GM18508 (cell line): Measurements from ENCODE around the gene UBR3.
"Not testable (repeated sequence)": the region's sequence is repeated elsewhere in the genome, so short reads cannot be mapped to it uniquely, and the experiment has no call there.

Source experiments
- ATAC-seq: cut with Tn5 transposase; IDR thresholded peaks from one replicate; pipeline ENCODE4 v1.9.1; 2021; ENCODE audit warnings: moderate number of reproducible peaks; ENCODE audit not compliant: insufficient read depth, unreplicated experiment

UBR3 gene

DNA sequence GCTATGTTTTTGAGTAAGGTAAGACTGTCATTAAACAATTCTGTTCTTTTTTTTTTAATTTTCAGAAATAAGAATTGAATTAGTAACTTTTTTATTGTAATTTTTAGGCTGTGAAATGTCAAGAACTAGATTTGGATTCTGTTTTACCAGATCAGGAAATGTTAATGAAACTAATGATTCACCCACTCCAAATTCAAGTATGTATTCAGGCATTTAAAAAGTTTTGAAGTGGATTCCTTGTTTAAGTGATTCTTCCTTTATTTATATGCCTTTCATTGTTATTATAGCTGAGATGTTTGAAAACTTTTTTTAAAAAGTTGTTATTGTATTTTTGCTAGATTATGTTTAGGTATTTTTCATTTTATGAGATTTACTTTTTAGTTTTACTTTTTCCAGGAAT, 96.7 kb downstream of the UBR3 start:
- no peak for ATAC-seq

DNA sequence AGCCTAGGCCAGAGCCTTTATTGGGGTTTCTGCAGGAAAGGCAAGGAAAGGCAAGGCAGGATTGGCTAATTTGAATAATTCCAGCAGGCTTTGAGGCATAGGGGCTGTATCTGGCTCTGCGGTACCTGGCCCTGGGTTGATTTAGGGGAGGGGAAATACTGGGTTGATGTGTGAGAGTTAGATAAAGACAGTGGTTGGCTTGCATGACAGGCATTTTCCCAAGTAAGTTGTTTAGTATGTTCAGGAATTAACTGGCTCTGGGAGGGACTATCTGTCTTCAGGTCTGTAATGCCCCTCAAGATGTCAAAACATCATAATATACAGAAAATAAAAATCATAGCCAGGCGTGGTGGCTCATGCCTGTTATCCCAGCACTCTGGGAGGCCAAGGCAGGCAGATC, 98.7 kb downstream of the UBR3 start:
- no peak for ATAC-seq

DNA sequence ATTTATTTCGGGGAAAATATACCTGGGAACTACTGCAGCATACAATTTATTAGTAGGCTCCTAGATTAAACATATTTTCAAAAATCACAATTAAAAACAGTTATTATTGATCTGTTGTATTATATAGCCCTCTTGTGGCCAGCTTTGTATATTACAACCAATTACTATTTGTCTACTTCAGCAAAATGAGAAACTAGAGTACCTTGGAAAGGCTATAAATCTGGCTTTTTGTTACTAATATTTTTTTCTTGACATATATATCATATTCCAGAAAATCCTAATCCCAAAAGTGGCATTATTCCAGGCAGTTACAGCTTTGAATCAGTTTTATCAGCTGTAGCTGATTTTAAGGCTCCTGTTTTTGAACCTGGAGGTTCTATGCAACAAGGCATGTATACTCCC, 101.2 kb downstream of the UBR3 start:
- ATAC-seq = no peak

DNA sequence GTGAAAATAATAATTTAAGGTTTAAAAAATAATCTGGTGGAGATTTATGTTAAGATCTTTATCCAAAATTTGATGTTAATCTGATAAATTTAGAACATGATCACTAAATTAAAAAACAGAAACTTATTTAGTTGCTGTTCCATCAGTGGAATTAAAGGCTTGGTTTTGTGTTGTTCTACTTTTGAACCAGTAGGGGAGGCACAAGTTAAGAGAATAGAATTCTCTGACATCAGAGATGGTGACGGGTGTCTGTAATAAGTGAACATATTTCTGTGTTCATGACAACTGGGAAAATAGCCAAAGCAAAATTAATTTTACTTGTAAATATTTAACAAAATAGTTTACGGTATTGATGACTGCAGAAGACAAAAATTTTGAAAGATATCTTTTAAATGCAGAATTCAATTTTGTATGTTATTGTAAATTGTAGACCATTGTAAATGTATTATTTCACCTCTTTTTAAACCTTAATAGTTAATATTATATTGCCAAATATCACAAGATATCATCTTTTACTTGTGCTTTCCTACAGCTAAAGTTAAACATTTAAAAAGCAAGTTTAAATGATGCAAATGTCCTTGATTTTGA, 106.0 kb downstream of the UBR3 start:
- no peak for ATAC-seq

DNA sequence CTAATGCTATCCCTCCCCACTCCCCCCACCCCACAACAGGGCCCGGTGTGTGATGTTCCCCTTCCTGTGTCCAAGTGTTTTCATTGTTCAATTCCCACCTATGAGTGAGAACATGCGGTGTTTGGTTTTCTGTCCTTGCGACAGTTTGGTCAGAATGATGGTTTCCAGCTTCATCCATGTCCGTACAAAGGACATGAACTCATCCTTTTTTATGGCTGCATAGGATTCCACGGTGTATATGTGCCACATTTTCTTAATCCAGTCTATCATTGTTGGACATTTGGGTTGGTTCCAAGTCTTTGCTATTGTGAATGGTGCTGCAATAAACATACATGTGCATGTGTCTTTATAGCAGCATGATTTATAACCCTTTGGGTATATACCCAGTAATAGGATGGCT, 109.4 kb downstream of the UBR3 start:
- ATAC-seq = not testable (repeated sequence)

DNA sequence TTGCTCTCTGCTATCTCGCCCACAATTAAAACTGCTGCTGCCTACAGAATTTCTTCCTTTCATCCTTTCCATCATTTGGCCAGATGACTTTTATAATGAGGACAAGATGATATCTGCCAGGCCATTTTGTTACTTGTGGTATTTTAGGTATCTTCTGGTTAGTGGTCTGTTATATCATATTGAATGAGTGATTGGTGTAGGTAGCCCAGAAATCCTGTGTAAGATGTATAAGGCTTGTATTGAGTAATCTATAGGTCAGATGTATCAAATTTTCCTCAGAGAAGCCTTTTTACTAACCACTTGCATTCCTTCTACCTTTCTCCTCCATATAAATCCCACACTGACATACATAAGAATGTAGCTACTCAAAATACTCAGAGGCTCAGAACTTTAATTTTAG, 118.3 kb downstream of the UBR3 start:
- ATAC-seq = no peak

DNA sequence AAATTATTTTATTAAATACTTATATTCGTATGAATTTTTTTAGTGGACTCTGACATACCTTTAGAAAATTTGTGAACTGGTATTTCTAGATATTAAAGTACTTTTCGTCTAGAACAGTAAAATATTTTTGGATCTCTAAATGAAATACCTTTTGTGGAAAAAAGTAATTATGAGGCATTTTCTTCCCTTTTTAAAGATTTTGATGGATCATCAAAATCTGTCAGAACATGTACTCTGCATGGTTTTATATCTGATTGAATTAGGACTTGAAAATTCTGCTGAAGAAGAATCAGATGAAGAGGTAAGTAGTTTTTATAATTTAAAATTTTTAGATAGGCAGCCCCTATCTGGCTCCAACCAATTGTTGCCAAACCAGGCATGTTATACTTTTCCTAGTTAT, 118.8 kb downstream of the UBR3 start:
- no peak for ATAC-seq

DNA sequence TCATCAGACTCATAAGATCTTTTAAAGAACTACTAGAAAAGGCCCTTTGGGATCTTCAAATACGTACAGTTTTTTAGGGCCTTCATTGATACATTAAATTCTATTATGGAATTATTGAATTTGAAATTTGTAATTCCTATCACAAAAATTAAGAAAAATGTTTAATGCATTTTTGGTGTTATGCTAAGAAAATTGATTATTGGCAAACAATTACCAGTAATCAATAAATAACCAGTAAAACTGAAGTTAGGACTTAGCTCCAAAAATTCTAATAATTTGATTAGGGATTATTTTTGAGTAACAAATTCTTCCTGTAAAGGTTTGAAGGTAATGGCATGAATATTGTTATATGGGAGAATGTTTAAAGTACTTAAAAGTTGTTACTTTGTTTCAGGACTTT, 119.3 kb downstream of the UBR3 start:
- ATAC-seq = no peak

DNA sequence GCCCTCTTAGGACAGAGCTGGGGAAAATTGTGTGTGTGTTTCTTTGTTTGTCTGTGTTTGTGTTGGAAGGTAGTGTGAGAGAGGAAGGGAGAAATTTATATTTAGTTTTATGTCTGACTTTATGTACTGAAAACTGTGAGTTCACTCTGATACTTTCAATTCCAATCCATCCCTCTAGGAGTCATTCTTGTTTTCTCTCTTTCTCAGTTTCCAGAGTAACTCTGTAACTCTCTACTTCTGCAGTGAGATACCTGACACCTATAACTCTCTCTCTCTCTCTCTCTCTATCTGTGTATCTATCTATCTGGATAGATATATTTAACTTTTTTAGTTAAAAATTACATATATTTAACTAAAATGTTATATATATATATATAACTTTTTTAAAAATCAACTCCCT, 128.7 kb downstream of the UBR3 start:
- no peak for ATAC-seq

DNA sequence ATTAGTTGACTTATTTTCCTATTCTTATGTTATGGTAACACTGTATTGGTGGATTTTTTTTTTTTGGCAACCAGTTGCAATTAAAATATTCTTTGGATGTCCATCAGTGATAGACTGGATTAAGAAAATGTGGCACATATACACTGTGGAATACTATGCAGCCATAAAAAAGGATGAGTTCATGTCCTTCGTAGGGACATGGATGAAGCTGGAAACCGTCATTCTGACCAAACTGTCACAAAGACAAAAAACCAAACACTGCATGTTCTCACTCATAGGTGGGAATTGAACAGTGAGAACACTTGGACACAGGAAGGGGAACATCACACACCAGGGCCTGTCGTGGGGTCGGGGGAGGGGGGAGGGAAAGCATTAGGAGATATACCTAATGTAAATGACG, 130.0 kb downstream of the UBR3 start:
- not testable (repeated sequence) for ATAC-seq

DNA sequence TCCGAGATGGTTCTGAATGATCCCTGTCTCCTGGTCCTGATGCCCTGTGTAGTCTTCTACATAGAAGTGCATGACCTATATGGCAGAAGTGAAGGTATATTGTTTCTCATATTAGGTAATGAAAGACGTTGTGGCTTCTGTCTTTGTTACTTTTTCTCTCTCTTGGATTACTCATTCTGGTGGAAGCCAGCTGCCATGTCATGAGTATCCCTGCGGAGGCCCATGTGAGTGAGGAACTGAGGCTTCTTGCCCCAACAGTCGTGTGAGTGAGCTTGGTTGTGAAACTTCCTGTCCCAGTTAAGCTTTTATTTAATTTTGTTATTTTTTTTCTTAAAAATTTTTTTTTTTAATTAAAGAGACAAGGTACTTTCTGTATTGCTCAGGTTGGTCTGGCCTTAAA, 134.7 kb downstream of the UBR3 start:
- no peak for ATAC-seq

DNA sequence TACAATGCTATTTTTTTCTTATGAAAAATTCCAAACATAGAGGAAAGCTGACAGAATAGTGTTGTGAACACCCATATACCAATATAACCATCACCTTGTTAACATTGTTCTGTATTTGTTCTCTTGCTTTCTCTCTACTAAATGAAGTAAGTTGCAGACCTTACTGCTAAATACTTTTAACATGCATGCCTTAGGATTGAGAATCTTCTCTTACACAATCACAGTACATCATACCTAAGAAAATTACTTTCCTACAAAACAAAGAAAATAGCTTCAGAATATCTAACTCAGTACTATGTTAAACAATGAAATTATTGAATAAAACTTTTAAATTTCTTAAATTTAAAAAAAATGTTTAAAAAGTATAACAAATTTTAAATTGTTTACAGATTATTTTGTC, 136.5 kb downstream of the UBR3 start:
- no peak for ATAC-seq

DNA sequence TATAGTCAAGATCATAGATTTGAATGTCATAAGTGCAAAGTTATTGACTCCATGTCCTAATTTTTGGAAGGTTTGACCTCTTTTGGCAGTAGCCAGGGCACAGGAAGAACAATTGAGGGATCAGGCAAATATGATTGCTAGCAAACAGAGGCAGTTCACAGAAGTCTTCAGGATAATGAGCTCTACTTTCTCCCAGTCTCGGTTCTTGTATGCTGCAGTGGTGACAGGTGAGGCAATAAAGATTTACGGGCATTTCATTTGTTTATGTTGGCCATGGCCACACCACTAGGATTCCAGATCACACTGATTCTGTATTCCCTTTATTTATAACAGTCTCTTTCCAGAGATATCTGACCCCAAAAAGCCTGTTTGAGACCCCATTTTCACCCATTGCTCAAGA, 137.5 kb downstream of the UBR3 start:
- no peak for ATAC-seq

DNA sequence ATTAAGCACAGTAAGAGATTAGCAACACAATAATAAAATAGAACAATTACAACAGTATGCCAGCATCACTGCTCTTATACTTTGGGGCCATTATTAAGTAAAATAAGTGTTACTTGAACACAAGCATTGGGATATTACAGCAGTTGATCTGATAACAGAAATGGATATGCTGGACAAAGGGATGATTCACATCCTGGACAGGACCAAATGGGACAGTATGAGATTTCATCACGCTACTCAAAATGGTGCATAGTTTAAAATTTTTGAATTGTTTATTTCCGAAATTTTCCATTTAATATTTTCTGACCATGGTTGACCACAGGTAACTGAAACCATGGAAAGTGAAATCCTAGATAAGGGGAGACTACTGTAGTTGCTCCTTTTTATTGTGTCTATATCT, 138.2 kb downstream of the UBR3 start:
- ATAC-seq = no peak

DNA sequence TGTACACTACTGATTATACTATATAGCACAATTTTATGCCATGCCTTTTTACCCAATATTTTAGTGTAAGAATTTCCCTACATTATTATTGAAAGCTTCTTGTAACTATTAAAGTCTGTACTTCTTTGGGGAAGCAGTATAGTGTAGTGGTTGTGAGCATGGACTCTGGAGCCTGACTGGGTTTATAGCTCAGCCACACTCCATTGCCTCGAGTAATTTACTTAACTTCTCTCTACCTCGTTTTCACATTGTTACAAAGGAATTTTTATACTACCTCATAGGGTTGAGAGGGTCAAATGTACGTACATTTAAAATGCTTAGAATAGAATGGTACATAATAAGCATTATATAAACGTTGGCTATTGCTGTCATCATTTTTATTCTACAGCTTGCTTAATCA, 139.2 kb downstream of the UBR3 start:
- ATAC-seq = no peak

DNA sequence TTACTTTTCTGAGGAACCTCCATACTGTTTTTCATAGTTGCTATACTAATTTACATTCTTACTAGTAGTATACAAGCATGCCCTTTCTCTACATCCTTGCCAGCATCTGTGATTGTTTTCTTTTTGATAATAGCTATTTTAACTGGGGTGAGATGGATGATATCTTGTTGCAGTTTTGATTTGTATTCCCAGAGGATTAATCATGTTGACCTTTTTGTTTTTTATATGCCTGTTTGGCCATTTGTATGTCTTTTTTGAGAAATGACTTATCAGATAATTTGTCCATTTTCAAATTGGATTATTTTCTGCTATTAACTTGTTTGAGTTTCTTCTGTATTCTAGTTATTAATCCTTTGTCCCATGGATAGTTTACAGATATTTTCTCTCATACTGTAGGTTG, 141.5 kb downstream of the UBR3 start:
- no peak for ATAC-seq

DNA sequence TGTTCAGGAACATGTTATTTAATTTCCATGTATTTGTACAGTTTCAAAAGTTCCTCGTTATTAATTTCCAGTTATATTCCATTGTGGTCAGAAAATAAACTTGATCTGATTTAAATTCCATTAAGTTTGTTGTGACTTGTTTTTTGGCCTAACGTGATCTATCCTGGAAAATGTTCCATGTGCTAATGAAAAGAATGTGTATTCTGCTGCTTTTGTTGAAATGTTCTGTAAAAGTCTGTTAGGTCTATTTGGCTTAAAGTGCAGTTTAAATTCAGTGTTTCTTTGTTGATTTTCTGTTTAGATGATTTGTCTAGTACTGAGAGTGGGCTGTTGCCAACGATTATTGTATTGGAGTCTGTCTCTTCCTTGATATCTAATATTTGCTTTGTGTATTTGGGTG, 148.0 kb downstream of the UBR3 start:
- ATAC-seq = no peak

DNA sequence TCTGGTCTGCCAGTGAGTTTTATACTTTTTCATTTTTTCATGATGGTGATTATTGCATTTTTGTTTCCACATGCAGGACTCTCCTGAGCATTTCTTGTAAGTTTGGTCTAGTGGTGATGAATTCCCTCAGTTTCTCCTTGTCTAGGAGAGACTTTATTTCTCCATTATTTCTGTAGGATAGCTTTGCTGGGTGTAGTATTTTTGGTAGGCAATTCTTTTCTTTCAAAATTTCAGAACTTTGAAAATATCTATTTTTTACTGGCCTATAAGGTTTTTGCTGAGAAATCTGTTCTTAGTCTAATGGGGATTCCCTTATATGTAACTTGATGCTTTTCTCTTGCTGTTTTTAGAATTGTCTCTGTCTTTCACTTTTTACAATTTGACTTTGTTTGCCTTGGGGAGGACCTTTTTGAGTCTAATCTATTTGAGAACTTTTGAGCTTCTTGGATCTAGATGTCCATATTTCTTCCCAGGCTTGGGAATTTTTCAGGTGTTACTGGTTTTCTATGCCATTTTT, 149.1 kb downstream of the UBR3 start:
- no peak for ATAC-seq

DNA sequence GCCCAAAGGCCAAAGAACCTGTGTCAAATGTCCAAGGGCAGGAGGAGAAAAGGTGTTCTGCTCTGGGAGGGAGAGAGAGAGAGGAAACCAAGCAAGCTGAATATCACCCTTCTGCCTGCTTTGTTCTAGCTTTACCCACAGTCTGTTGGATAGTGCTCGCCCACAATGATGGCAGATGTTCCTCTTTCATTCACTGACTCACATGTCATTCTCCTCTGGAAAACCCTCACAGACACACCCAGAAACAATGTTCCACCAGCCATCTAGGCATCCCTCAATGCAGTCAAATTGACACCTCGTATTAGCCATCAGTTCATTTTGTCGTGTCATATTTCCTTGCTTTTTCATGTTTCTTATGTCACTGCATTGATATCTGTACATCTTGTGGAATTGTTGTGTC, 150.3 kb downstream of the UBR3 start:
- no peak for ATAC-seq

DNA sequence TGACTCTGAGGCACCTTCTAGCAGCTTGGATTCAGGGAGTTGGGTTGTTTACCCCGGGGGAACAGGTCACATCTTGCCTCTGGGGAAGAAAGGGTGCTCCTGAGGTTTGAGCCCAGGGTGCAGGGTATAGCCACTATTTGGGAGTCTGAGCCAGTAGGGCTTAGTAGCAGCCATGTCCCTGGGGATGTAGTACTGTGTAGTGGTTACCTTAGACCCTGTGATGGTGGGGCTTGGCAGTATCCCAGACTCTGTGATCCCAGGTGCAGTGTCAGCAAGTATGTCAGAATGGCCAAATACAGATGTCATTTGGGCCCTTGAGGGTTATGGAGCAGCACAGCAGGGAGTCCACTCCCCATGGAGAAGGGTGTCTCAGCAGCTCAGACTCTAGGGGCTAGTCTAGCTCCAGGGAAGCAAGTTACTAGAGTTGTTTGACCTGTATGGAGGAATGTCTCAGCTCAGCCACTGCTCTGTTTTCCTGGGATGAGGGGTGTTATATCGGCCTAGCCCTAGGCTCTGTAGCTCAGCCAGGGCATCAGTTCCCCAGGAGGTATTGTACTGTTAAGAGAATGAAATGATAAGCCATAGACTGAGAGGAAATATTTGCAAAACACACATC, 151.3 kb downstream of the UBR3 start:
- no peak for ATAC-seq

DNA sequence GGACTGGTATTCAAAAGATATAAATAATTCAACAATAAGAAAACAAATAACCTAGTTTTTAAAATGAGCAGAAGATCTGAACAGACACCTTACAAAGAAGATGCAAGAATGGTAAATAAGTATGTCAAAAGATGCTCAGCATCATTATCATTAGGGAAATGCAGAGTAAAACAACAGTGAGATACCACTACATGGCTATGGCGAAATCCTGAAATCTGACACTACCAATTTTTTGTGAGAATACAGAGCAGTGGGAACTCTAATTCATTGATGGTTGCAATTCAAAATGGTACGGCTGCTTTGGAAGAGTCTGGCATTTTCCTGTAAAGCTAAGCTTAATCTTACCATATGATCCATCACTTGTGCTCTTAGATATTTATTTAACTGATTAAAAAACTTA, 151.8 kb downstream of the UBR3 start:
- no peak for ATAC-seq

DNA sequence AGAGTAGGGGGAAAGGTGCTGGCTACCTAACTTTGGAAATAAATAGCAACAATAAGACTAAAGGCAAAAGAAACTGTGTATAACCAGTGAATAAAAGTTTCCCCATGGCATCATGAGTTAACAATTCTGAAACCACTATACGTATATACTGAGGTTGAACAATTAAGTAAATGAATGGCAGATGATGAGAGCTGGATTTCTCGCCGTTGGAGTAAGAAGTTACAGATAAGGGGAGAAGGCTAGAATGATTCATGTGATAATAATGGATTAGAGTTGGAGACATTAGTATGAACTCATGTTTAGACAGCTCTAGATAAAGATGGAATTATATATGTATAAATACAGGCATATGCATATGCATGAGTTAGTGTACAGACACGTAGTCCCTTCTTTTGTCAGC, 152.7 kb downstream of the UBR3 start:
- no peak for ATAC-seq
